ENCODE results near the gene TMEM97. TPM values are rescaled to one million over a fixed set of nuclear protein-coding genes. Genes with fewer than 3 reads are reported as not detected.

TMEM97 gene
- total RNA-seq, 1 donor from 2014 or later: 60.5 TPM

GRCh38 chr17:28364665-28365363 lies 45.8 kb downstream of the TMEM97 start, which contains the start of gene SEBOX:
SEBOX (minus strand) TSS chr17:28365199; CDS start chr17:28365151, 48 bp downstream.
- Mint-ChIP-seq H3K27ac (ENCODE audit: unreplicated experiment) (no peak within 1 kb of the TSS), H3K9me3 (ENCODE audit: unreplicated experiment) (no peaks in the 10 kb centered on the region), H3K4me3 (ENCODE audit: unreplicated experiment) (no peak within 1 kb of the TSS), H3K4me1 (ENCODE audit: unreplicated experiment) (peaks cover 2% of the 10 kb centered on the region), H3K27me3 (ENCODE audit: unreplicated experiment) (no peaks in the 10 kb centered on the region), H3K36me3 (ENCODE audit: unreplicated experiment) (peaks cover 8% of the 10 kb centered on the region)
- no peak for DNase-seq (ENCODE audit: extremely low spot score, unreplicated experiment)
- TF ChIP-seq CTCF (IDR thresholded peaks at IDR 0.05): no peak

GRCh38 chr17:28365487-28365886 lies 46.5 kb downstream of the TMEM97 start:
- Mint-ChIP-seq H3K36me3 (ENCODE audit: unreplicated experiment) (peaks cover 5% of the 10 kb centered on the region), H3K4me1 (ENCODE audit: unreplicated experiment) (peaks cover 8% of the 10 kb centered on the region), H3K4me3 (ENCODE audit: unreplicated experiment) (no peak overlapping the region), H3K9me3 (ENCODE audit: unreplicated experiment) (no peaks in the 10 kb centered on the region), H3K27ac (ENCODE audit: unreplicated experiment) (no peak overlapping the region), H3K27me3 (ENCODE audit: unreplicated experiment) (no peaks in the 10 kb centered on the region)
- TF ChIP-seq CTCF (IDR thresholded peaks at IDR 0.05): no peak
- DNase-seq (ENCODE audit: extremely low spot score, unreplicated experiment): no peak

DNA sequence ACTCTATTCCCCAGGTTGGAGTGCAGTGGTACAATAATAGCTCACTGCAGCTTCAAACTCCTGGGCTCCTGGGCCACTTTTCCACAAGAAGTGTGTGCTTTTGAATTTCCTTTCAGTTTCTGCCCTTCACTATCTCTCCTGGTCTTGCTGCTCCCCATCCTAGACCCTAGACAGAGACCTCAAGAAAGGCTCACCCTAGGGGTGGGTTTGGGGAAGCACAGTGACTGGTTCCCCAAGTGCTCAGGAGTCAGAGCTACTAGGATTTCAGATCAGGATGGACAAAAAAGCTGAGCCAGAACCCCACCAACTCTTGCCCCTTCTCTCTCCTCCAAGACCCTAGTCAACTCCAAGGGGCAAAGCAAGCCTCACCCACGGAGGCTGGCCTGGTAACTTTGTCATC lies 47.6 kb downstream of the TMEM97 start:
- Mint-ChIP-seq H3K9me3 (ENCODE audit: unreplicated experiment) (no peaks in the 10 kb centered on the region), H3K27ac (ENCODE audit: unreplicated experiment) (no peak overlapping the region), H3K27me3 (ENCODE audit: unreplicated experiment) (no peaks in the 10 kb centered on the region), H3K4me1 (ENCODE audit: unreplicated experiment) (peaks cover 15% of the 10 kb centered on the region), H3K4me3 (ENCODE audit: unreplicated experiment) (no peak overlapping the region), H3K36me3 (ENCODE audit: unreplicated experiment) (no peaks in the 10 kb centered on the region)
- TF ChIP-seq CTCF (IDR thresholded peaks at IDR 0.05): no peak
- DNase-seq (ENCODE audit: extremely low spot score, unreplicated experiment): no peak

- DNase-seq (ENCODE audit: extremely low spot score, unreplicated experiment): no peak
- Mint-ChIP-seq H3K9me3 (ENCODE audit: unreplicated experiment) (no peaks in the 10 kb centered on the region), H3K36me3 (ENCODE audit: unreplicated experiment) (no peaks in the 10 kb centered on the region), H3K27me3 (ENCODE audit: unreplicated experiment) (no peaks in the 10 kb centered on the region), H3K4me1 (ENCODE audit: unreplicated experiment) (peaks cover 16% of the 10 kb centered on the region), H3K27ac (ENCODE audit: unreplicated experiment) (no peak overlapping the region), H3K4me3 (ENCODE audit: unreplicated experiment) (no peak overlapping the region)
- TF ChIP-seq CTCF (IDR thresholded peaks at IDR 0.05): no peak
Measured at GRCh38 chr17:28367641-28368305, 48.8 kb downstream of the TMEM97 start.

DNA sequence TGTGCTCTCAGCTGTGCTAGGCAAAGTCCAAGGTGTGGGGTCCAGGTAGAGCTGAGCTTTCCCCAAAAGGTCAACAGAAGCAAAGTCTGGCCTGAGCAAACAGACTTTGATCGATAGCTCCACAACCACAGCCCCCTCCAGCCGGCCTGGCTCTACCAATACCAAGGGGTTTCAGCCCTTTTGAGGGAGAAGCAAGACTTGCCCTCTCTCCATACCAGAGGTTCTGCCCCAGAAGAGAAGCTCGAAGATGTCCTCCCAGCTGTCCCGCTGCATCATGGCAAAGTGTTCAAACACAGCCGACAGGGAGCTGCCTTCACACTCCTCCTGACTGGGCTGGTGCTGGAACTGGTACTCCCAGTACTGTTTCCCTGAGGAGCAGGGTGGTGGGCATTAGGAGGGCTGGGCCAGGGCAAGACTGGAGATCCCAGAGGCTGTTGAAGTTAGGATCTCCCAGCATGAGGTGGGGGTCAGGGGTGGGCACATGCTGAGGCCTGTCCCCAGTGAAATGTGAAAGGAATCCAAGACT lies 49.4 kb downstream of the TMEM97 start:
- no peaks in the 10 kb centered on the region for H3K27me3 Mint-ChIP-seq (ENCODE audit: unreplicated experiment)
- no peak overlapping the region for H3K27ac Mint-ChIP-seq (ENCODE audit: unreplicated experiment)
- no peaks in the 10 kb centered on the region for H3K36me3 Mint-ChIP-seq (ENCODE audit: unreplicated experiment)
- no peaks in the 10 kb centered on the region for H3K9me3 Mint-ChIP-seq (ENCODE audit: unreplicated experiment)
- no peak for DNase-seq (ENCODE audit: extremely low spot score, unreplicated experiment)
- H3K4me3 Mint-ChIP-seq (ENCODE audit: unreplicated experiment): no peak overlapping the region
- TF ChIP-seq CTCF (IDR thresholded peaks at IDR 0.05): no peak
- peaks cover 22% of the 10 kb centered on the region for H3K4me1 Mint-ChIP-seq (ENCODE audit: unreplicated experiment)
